ENCODE data around the gene BCKDHB.

- TF ChIP-seq, protein P1, sequence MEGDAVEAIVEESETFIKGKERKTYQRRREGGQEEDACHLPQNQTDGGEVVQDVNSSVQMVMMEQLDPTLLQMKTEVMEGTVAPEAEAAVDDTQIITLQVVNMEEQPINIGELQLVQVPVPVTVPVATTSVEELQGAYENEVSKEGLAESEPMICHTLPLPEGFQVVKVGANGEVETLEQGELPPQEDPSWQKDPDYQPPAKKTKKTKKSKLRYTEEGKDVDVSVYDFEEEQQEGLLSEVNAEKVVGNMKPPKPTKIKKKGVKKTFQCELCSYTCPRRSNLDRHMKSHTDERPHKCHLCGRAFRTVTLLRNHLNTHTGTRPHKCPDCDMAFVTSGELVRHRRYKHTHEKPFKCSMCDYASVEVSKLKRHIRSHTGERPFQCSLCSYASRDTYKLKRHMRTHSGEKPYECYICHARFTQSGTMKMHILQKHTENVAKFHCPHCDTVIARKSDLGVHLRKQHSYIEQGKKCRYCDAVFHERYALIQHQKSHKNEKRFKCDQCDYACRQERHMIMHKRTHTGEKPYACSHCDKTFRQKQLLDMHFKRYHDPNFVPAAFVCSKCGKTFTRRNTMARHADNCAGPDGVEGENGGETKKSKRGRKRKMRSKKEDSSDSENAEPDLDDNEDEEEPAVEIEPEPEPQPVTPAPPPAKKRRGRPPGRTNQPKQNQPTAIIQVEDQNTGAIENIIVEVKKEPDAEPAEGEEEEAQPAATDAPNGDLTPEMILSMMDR (conservative IDR thresholded peaks at IDR 0.05 in 1 of 2, IDR thresholded peaks at IDR 0.05 in 1 of 2; ENCODE audit: extremely low read depth in 1 of 2, insufficient read depth in 1 of 2, low read depth in 1 of 2, low read length in 2 of 2), result no peak
- TF ChIP-seq EZH2 (IDR thresholded peaks at IDR 0.05; ENCODE audit: borderline replicate concordance, low read length), result no peak
These were observed 250.6 kb downstream of the BCKDHB start for GRCh38 chr6:80357081-80357480.

Measured in mammary epithelial cell (primary cell).